H9 (cell line): ENCODE results near the gene SHC4. TPM values are rescaled to one million over a fixed set of nuclear protein-coding genes. Genes with fewer than 3 reads are reported as not detected.

Source experiments
- DNase-seq: peaks from one replicate; pipeline ENCODE4 v3.0.0-alpha.2; 2017
- H2AFZ ChIP-seq: one replicate; pipeline ENCODE4 v1.6.1; 2013; ENCODE audit warnings: mild to moderate bottlenecking, low read length, control low read depth, moderate library complexity
- H2AK5ac ChIP-seq: 2 replicates; pipeline ENCODE4 v1.6.1; 2013; ENCODE audit warnings: low read length, control low read depth, mixed read lengths; ENCODE audit not compliant: insufficient read length
- H2BK120ac ChIP-seq: one replicate; pipeline ENCODE4 v1.6.1; 2013; ENCODE audit warnings: low read depth, mild to moderate bottlenecking, low read length, control low read depth, inconsistent platforms; ENCODE audit not compliant: poor library complexity, severe bottlenecking
- H2BK12ac ChIP-seq: 2 replicates; pipeline ENCODE4 v1.6.1; 2013; ENCODE audit warnings: low read length, control low read depth, mixed read lengths, low read depth; ENCODE audit not compliant: insufficient read length
- H2BK15ac ChIP-seq: 2 replicates; pipeline ENCODE4 v1.6.1; 2013; ENCODE audit warnings: low read depth, low read length, control low read depth
- H2BK20ac ChIP-seq: one replicate; pipeline ENCODE4 v1.6.1; 2013; ENCODE audit warnings: low read depth, mild to moderate bottlenecking, low read length, control low read depth, inconsistent platforms; ENCODE audit not compliant: poor library complexity, severe bottlenecking
- H2BK5ac ChIP-seq: 2 replicates; pipeline ENCODE4 v1.6.1; 2013; ENCODE audit warnings: low read length, control low read depth, mixed read lengths; ENCODE audit not compliant: insufficient read length
- H3K14ac ChIP-seq: 2 replicates; pipeline ENCODE4 v1.6.1; 2013; ENCODE audit warnings: low read length, control low read depth; ENCODE audit not compliant: insufficient read depth
- H3K18ac ChIP-seq: 2 replicates; pipeline ENCODE4 v1.6.1; 2013; ENCODE audit warnings: low read depth, mild to moderate bottlenecking, mixed read lengths, low read length, control low read depth; ENCODE audit not compliant: insufficient read length
- H3K23ac ChIP-seq: 2 replicates; pipeline ENCODE4 v1.6.1; 2013; ENCODE audit warnings: low read length, control low read depth, mixed read lengths, low read depth; ENCODE audit not compliant: insufficient read length
- H3K23me2 ChIP-seq: 2 replicates; pipeline ENCODE4 v1.6.1; 2013; ENCODE audit warnings: low read depth, mild to moderate bottlenecking, mixed read lengths, low read length, control low read depth; ENCODE audit not compliant: insufficient read length, poor library complexity, severe bottlenecking
- H3K27ac ChIP-seq: 2 replicates; pipeline ENCODE4 v1.5.1; 2013; ENCODE audit warnings: low read length, control low read depth, mixed read lengths, low read depth; ENCODE audit not compliant: insufficient read length
- H3K27me3 ChIP-seq: 2 replicates; pipeline ENCODE4 v1.6.1; 2013; ENCODE audit warnings: low read length, control low read depth, inconsistent platforms; ENCODE audit not compliant: insufficient read depth
- H3K4ac ChIP-seq: 2 replicates; pipeline ENCODE4 v1.6.1; 2013; ENCODE audit warnings: low read depth, mild to moderate bottlenecking, control low read depth, inconsistent platforms, low read length, moderate library complexity
- H3K4me1 ChIP-seq: 2 replicates; pipeline ENCODE4 v1.6.1; 2013; ENCODE audit warnings: low read length, control low read depth, inconsistent platforms; ENCODE audit not compliant: insufficient read depth
- H3K4me2 ChIP-seq: 2 replicates; pipeline ENCODE4 v1.6.1; 2013; ENCODE audit warnings: low read length, control low read depth, mixed read lengths; ENCODE audit not compliant: insufficient read length, insufficient read depth
- H3K56ac ChIP-seq: 2 replicates; pipeline ENCODE4 v1.6.1; 2013; ENCODE audit warnings: low read depth, mild to moderate bottlenecking, mixed read lengths, low read length, control low read depth; ENCODE audit not compliant: insufficient read length
- H3K79me1 ChIP-seq: 2 replicates; pipeline ENCODE4 v1.6.1; 2013; ENCODE audit warnings: low read depth, mild to moderate bottlenecking, moderate library complexity, low read length, control low read depth, inconsistent platforms; ENCODE audit not compliant: insufficient read depth, poor library complexity, severe bottlenecking
- H3K79me2 ChIP-seq: 2 replicates; pipeline ENCODE4 v1.6.1; 2013; ENCODE audit warnings: low read length, control low read depth, inconsistent platforms; ENCODE audit not compliant: insufficient read depth
- H3K9ac ChIP-seq: 2 replicates; pipeline ENCODE4 v1.6.1; 2013; ENCODE audit warnings: low read length, control low read depth, mixed read lengths; ENCODE audit not compliant: insufficient read length; ENCODE audit errors: extremely low read depth
- H3K9me3 ChIP-seq: one replicate; pipeline ENCODE4 v1.6.1; 2013; ENCODE audit warnings: low read depth, low read length, inconsistent platforms; ENCODE audit not compliant: control insufficient read depth
- H3T11ph ChIP-seq: one replicate; pipeline ENCODE4 v1.6.1; 2013; ENCODE audit warnings: mild to moderate bottlenecking, low read length, control low read depth, inconsistent platforms
- H4K20me1 ChIP-seq: one replicate; pipeline ENCODE4 v1.6.1; 2013; ENCODE audit not compliant: control insufficient read depth, insufficient read length, insufficient read depth
- H4K5ac ChIP-seq: 2 replicates; pipeline ENCODE4 v1.6.1; 2013; ENCODE audit warnings: low read depth, mild to moderate bottlenecking, mixed read lengths, low read length, control low read depth; ENCODE audit not compliant: insufficient read length
- H4K8ac ChIP-seq: replicated peaks from 2 replicates; pipeline ENCODE4 v1.6.1; 2013; ENCODE audit warnings: low read length, control low read depth, mixed read lengths, low read depth; ENCODE audit not compliant: insufficient read length
- H4K91ac ChIP-seq: 2 replicates; pipeline ENCODE4 v1.6.1; 2013; ENCODE audit warnings: low read depth, mild to moderate bottlenecking, moderate library complexity, mixed read lengths, low read length, control low read depth; ENCODE audit not compliant: insufficient read length
- H3K27ac Mint-ChIP-seq, 3 experiments: 2 replicates in 2 of 3; 3 replicates in 1 of 3; pipeline ENCODE4 v1.8.0; 2020 to 2021; ENCODE audit warnings: mixed read lengths in 3 of 3, mild to moderate bottlenecking in 1 of 3, moderate library complexity in 1 of 3
- H3K27me3 Mint-ChIP-seq: 2 replicates; pipeline ENCODE4 v1.8.0; 2021; ENCODE audit warnings: low read depth, mild to moderate bottlenecking, moderate library complexity, mixed read lengths
- H3K36me3 Mint-ChIP-seq, 3 experiments: 2 replicates in 2 of 3; 3 replicates in 1 of 3; pipeline ENCODE4 v1.8.0; 2020 to 2021; ENCODE audit warnings: low read depth in 3 of 3, mixed read lengths in 3 of 3; ENCODE audit not compliant: insufficient read depth in 1 of 3
- H3K4me1 Mint-ChIP-seq, 2 experiments: 2 replicates each; pipeline ENCODE4 v1.8.0; 2020; ENCODE audit warnings: mixed read lengths in 2 of 2
- H3K4me3 Mint-ChIP-seq, 2 experiments: 2 replicates in 1 of 2; 3 replicates in 1 of 2; pipeline ENCODE4 v1.8.0; 2020 to 2021; ENCODE audit warnings: mild to moderate bottlenecking in 2 of 2, mixed read lengths in 2 of 2, moderate library complexity in 1 of 2
- H3K9me3 Mint-ChIP-seq, 2 experiments: 2 replicates in 1 of 2; 3 replicates in 1 of 2; pipeline ENCODE4 v1.8.0; 2020; ENCODE audit warnings: mild to moderate bottlenecking in 2 of 2, mixed read lengths in 2 of 2, moderate library complexity in 1 of 2
- WGBS: extraction: QIAGEN DNeasy Blood & Tissue Kit; methylation state at CpG from one replicate; pipeline ENCODE4 v1.1.7; 2013; ENCODE audit warnings: missing lambda C conversion rate, low lambda C conversion rate, mixed read lengths; ENCODE audit not compliant: insufficient read length; ENCODE audit errors: extremely low coverage; 5-methylcytosine and 5-hydroxymethylcytosine counted together
- total RNA-seq: library from RNA; stranded (reverse); gene quantifications from 2 replicates; pipeline ENCODE4 v1.2.1, GENCODE V29; 2021
- TF ChIP-seq, protein P1 (sequence below): fragments of 200-600 bp; sonication (generic); conservative IDR thresholded peaks from 3 replicates; pipeline ENCODE4 v1.8.0; 2021; ENCODE audit warnings: antibody characterized with exemption, mild to moderate bottlenecking

The SHC4 gene
- total RNA-seq, 1 experiment from 2014 or later = 0.26 TPM

GRCh38 chr15:48877630-48878595 lies 85.8 kb downstream of the SHC4 start, which contains the start of gene EID1:
Gene EID1, plus strand, starts transcription at chr15:48878134. Its CDS starts 43 bp downstream, at chr15:48878177.
- H3K79me2 ChIP-seq = peaks cover 4% of the 10 kb centered on the region; the same call in 1 of the 2 replicates
- no peak within 1 kb of the TSS for H3K56ac ChIP-seq
- H2BK20ac ChIP-seq = no peak within 1 kb of the TSS
- no peak within 1 kb of the TSS for H3T11ph ChIP-seq
- H2AK5ac ChIP-seq = no peak within 1 kb of the TSS
- H3K4me2 ChIP-seq = peak within 1 kb of the TSS; percentile 54
- no peak within 1 kb of the TSS; the same call in 1 of the 2 replicates for H3K4ac ChIP-seq
- peaks cover 6% of the 10 kb centered on the region for H3K27me3 Mint-ChIP-seq
- peak within 1 kb of the TSS; percentile 25 for H3K18ac ChIP-seq
- TF ChIP-seq, protein P1, sequence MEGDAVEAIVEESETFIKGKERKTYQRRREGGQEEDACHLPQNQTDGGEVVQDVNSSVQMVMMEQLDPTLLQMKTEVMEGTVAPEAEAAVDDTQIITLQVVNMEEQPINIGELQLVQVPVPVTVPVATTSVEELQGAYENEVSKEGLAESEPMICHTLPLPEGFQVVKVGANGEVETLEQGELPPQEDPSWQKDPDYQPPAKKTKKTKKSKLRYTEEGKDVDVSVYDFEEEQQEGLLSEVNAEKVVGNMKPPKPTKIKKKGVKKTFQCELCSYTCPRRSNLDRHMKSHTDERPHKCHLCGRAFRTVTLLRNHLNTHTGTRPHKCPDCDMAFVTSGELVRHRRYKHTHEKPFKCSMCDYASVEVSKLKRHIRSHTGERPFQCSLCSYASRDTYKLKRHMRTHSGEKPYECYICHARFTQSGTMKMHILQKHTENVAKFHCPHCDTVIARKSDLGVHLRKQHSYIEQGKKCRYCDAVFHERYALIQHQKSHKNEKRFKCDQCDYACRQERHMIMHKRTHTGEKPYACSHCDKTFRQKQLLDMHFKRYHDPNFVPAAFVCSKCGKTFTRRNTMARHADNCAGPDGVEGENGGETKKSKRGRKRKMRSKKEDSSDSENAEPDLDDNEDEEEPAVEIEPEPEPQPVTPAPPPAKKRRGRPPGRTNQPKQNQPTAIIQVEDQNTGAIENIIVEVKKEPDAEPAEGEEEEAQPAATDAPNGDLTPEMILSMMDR = no peak
- H3K4me1 Mint-ChIP-seq = peaks cover 9 to 22% of the 10 kb centered on the region in 2 experiments
- H4K20me1 ChIP-seq = no peaks in the 10 kb centered on the region
- no peak within 1 kb of the TSS for H2BK15ac ChIP-seq
- no peak within 1 kb of the TSS for H2AFZ ChIP-seq
- no peaks in the 10 kb centered on the region for H3K23me2 ChIP-seq
- peaks cover 0 to 7% (median 0%) of the 10 kb centered on the region in 3 experiments; a peak in 2 of 7 replicates for H3K36me3 Mint-ChIP-seq
- no CpG with 5 or more reads among the region's 58 CpGs for WGBS
- H3K27me3 ChIP-seq = no peaks in the 10 kb centered on the region
- H3K14ac ChIP-seq = peak within 1 kb of the TSS; percentile 30
- H4K8ac ChIP-seq = no peak within 1 kb of the TSS
- no peaks in the 10 kb centered on the region for H3K79me1 ChIP-seq
- peak within 1 kb of the TSS; percentile 58 for H3K9ac ChIP-seq
- H3K27ac Mint-ChIP-seq = peak within 1 kb of the TSS; percentile 99
- no peaks in the 10 kb centered on the region; a peak in 1 of 5 replicates for H3K9me3 Mint-ChIP-seq
- peak within 1 kb of the TSS; percentile 38 for H3K27ac ChIP-seq
- H2BK12ac ChIP-seq = no peak within 1 kb of the TSS
- H2BK120ac ChIP-seq = no peak within 1 kb of the TSS
- no peaks in the 10 kb centered on the region for H3K4me1 ChIP-seq
- H3K4me3 Mint-ChIP-seq = peak within 1 kb of the TSS; percentile 97 to 98
- H2BK5ac ChIP-seq = no peak within 1 kb of the TSS
- H4K5ac ChIP-seq = no peak within 1 kb of the TSS
- no peak within 1 kb of the TSS for H3K23ac ChIP-seq
- DNase-seq = peak; percentile 94
- H3K9me3 ChIP-seq = no peaks in the 10 kb centered on the region
- no peak within 1 kb of the TSS for H4K91ac ChIP-seq
